Measurements from ENCODE around the gene TXNRD1. TPM values are rescaled to one million over a fixed set of nuclear protein-coding genes. Genes with fewer than 3 reads are reported as not detected.
"Not testable (repeated sequence)": the region's sequence is repeated elsewhere in the genome, so short reads cannot be mapped to it uniquely, and the experiment has no call there.

Gene TXNRD1
- total RNA-seq, 1 donor from 2014 or later, result 100 TPM

- peak overlapping the region; percentile 34 for H3K27ac Mint-ChIP-seq (ENCODE audit: unreplicated experiment)
- DNase-seq (ENCODE audit: extremely low spot score, unreplicated experiment), result no peak
- no peak overlapping the region for H3K4me3 Mint-ChIP-seq (ENCODE audit: unreplicated experiment)
- TF ChIP-seq CTCF (IDR thresholded peaks at IDR 0.05), result no peak
- H3K4me1 Mint-ChIP-seq (ENCODE audit: unreplicated experiment), result no peaks in the 10 kb centered on the region
- peaks cover 63% of the 10 kb centered on the region for H3K36me3 Mint-ChIP-seq (ENCODE audit: unreplicated experiment)
- no peaks in the 10 kb centered on the region for H3K9me3 Mint-ChIP-seq (ENCODE audit: unreplicated experiment)
- no peaks in the 10 kb centered on the region for H3K27me3 Mint-ChIP-seq (ENCODE audit: unreplicated experiment)
Observed at GRCh38 chr12:104317538-104318210, 102.1 kb downstream of the TXNRD1 start.

GRCh38 chr12:104319028-104319427, 103.4 kb downstream of the TXNRD1 start:
- H3K36me3 Mint-ChIP-seq (ENCODE audit: unreplicated experiment), result peaks cover 53% of the 10 kb centered on the region
- no peaks in the 10 kb centered on the region for H3K27me3 Mint-ChIP-seq (ENCODE audit: unreplicated experiment)
- no peak overlapping the region for H3K4me3 Mint-ChIP-seq (ENCODE audit: unreplicated experiment)
- no peak for TF ChIP-seq CTCF (IDR thresholded peaks at IDR 0.05)
- DNase-seq (ENCODE audit: extremely low spot score, unreplicated experiment), result no peak
- no peak overlapping the region for H3K27ac Mint-ChIP-seq (ENCODE audit: unreplicated experiment)
- H3K9me3 Mint-ChIP-seq (ENCODE audit: unreplicated experiment), result no peaks in the 10 kb centered on the region
- no peaks in the 10 kb centered on the region for H3K4me1 Mint-ChIP-seq (ENCODE audit: unreplicated experiment)

GRCh38 chr12:104319918-104320626, 104.5 kb downstream of the TXNRD1 start:
- TF ChIP-seq CTCF (IDR thresholded peaks at IDR 0.05), result no peak
- no peak overlapping the region for H3K27ac Mint-ChIP-seq (ENCODE audit: unreplicated experiment)
- H3K9me3 Mint-ChIP-seq (ENCODE audit: unreplicated experiment), result no peaks in the 10 kb centered on the region
- H3K4me3 Mint-ChIP-seq (ENCODE audit: unreplicated experiment), result no peak overlapping the region
- H3K36me3 Mint-ChIP-seq (ENCODE audit: unreplicated experiment), result peaks cover 58% of the 10 kb centered on the region
- H3K4me1 Mint-ChIP-seq (ENCODE audit: unreplicated experiment), result no peaks in the 10 kb centered on the region
- DNase-seq (ENCODE audit: extremely low spot score, unreplicated experiment), result no peak
- H3K27me3 Mint-ChIP-seq (ENCODE audit: unreplicated experiment), result no peaks in the 10 kb centered on the region

GRCh38 chr12:104320627-104321024, 105.0 kb downstream of the TXNRD1 start:
- H3K36me3 Mint-ChIP-seq (ENCODE audit: unreplicated experiment), result peaks cover 54% of the 10 kb centered on the region
- H3K4me3 Mint-ChIP-seq (ENCODE audit: unreplicated experiment), result no peak overlapping the region
- H3K27me3 Mint-ChIP-seq (ENCODE audit: unreplicated experiment), result no peaks in the 10 kb centered on the region
- no peak for TF ChIP-seq CTCF (IDR thresholded peaks at IDR 0.05)
- no peaks in the 10 kb centered on the region for H3K4me1 Mint-ChIP-seq (ENCODE audit: unreplicated experiment)
- H3K27ac Mint-ChIP-seq (ENCODE audit: unreplicated experiment), result no peak overlapping the region
- no peaks in the 10 kb centered on the region for H3K9me3 Mint-ChIP-seq (ENCODE audit: unreplicated experiment)
- DNase-seq (ENCODE audit: extremely low spot score, unreplicated experiment), result no peak

- no peak for TF ChIP-seq CTCF (IDR thresholded peaks at IDR 0.05)
- DNase-seq (ENCODE audit: extremely low spot score, unreplicated experiment), result no peak
- Mint-ChIP-seq H3K27me3 (ENCODE audit: unreplicated experiment) (no peaks in the 10 kb centered on the region), H3K4me1 (ENCODE audit: unreplicated experiment) (no peaks in the 10 kb centered on the region), H3K4me3 (ENCODE audit: unreplicated experiment) (no peak overlapping the region), H3K36me3 (ENCODE audit: unreplicated experiment) (peaks cover 52% of the 10 kb centered on the region), H3K9me3 (ENCODE audit: unreplicated experiment) (no peaks in the 10 kb centered on the region), H3K27ac (ENCODE audit: unreplicated experiment) (peak overlapping the region; percentile 36)
Observed at GRCh38 chr12:104321949-104322348, 106.4 kb downstream of the TXNRD1 start.

- H3K4me3 Mint-ChIP-seq (ENCODE audit: unreplicated experiment); H3K27me3 Mint-ChIP-seq (ENCODE audit: unreplicated experiment); H3K27ac Mint-ChIP-seq (ENCODE audit: unreplicated experiment); H3K4me1 Mint-ChIP-seq (ENCODE audit: unreplicated experiment); H3K9me3 Mint-ChIP-seq (ENCODE audit: unreplicated experiment); DNase-seq (ENCODE audit: extremely low spot score, unreplicated experiment): not testable (repeated sequence)
- H3K36me3 Mint-ChIP-seq (ENCODE audit: unreplicated experiment), result peaks cover 55% of the 10 kb centered on the region
Observed at GRCh38 chr12:104322533-104322932, 107.0 kb downstream of the TXNRD1 start.
